CD4-positive, alpha-beta T cell treated with Interleukin-1 beta for 1 hour (primary cell): Measurements from ENCODE around the gene SYT1.
"Not testable (repeated sequence)": the region's sequence is repeated elsewhere in the genome, so short reads cannot be mapped to it uniquely, and the experiment has no call there.

ENCODE experiments used
- DNase-seq, 2 donors: peaks; one replicate each; pipeline ENCODE4 v3.0.0-alpha.2; 2020 to 2022

SYT1 gene

GRCh38 chr12:79415321-79415720 lies 550.7 kb downstream of the SYT1 start:
- no peak for DNase-seq

- DNase-seq, result no peak
Observed at GRCh38 chr12:79415746-79416435, 551.3 kb downstream of the SYT1 start.

- DNase-seq, result no peak
Observed at GRCh38 chr12:79420146-79420618, 555.6 kb downstream of the SYT1 start.

GRCh38 chr12:79421236-79421740 lies 556.7 kb downstream of the SYT1 start:
- no peak for DNase-seq

- DNase-seq, result no peak
Observed at GRCh38 chr12:79422060-79422812, 557.7 kb downstream of the SYT1 start.

- DNase-seq, result no peak
Observed at GRCh38 chr12:79423560-79423959, 559.0 kb downstream of the SYT1 start.

GRCh38 chr12:79424109-79424721 lies 559.6 kb downstream of the SYT1 start:
- no peak for DNase-seq

- DNase-seq, result no peak
Observed at GRCh38 chr12:79426121-79426520, 561.5 kb downstream of the SYT1 start.

- DNase-seq, result not testable (repeated sequence)
Observed at GRCh38 chr12:79426744-79427143, 562.2 kb downstream of the SYT1 start.

GRCh38 chr12:79433465-79434072 lies 569.0 kb downstream of the SYT1 start:
- DNase-seq, result no peak

- DNase-seq, result no peak
Observed at GRCh38 chr12:79434561-79434960, 570.0 kb downstream of the SYT1 start.

- no peak for DNase-seq
Observed at GRCh38 chr12:79435742-79436141, 571.2 kb downstream of the SYT1 start.

GRCh38 chr12:79438480-79439174 lies 574.1 kb downstream of the SYT1 start:
- no peak for DNase-seq

- no peak for DNase-seq
Observed at GRCh38 chr12:79439175-79439825, 574.7 kb downstream of the SYT1 start.

- no peak for DNase-seq
Observed at GRCh38 chr12:79441534-79441933, 577.0 kb downstream of the SYT1 start.

GRCh38 chr12:79442396-79442795 lies 577.8 kb downstream of the SYT1 start:
- DNase-seq, result no peak

- no peak for DNase-seq
Observed at GRCh38 chr12:79444089-79444488, 579.5 kb downstream of the SYT1 start.

GRCh38 chr12:79448816-79449215 lies 584.2 kb downstream of the SYT1 start:
- no peak for DNase-seq

- no peak for DNase-seq
Observed at GRCh38 chr12:79451365-79451764, 586.8 kb downstream of the SYT1 start.

GRCh38 chr12:79451978-79452377 lies 587.4 kb downstream of the SYT1 start:
- DNase-seq, result no peak

- DNase-seq, result no peak
Observed at GRCh38 chr12:79452906-79453305, 588.3 kb downstream of the SYT1 start.

- DNase-seq, result no peak
Observed at GRCh38 chr12:79453820-79454219, 589.2 kb downstream of the SYT1 start.
